T-helper 1 cell treated with Interleukin-12 subunit alpha and Interleukin-12 subunit beta and Interleukin-4 antibody, amounts not matched to agents 30 ng/mL and 1 ng/mL, for 36 hours (primary cell): ENCODE results near the gene PIGW. TPM values are rescaled to one million over a fixed set of nuclear protein-coding genes. Genes with fewer than 3 reads are reported as not detected.

ENCODE experiments used
- intact Hi-C: fragments of 100-400 bp; cut with micrococcal nuclease; formaldehyde crosslinking; loops from one replicate; pipeline ENCODE4 v1.15.1; 2024
- total RNA-seq: library from RNA; stranded (reverse); gene quantifications from 2 replicates; pipeline ENCODE4 v1.2.3, GENCODE V29; 2022

PIGW gene
- total RNA-seq, 1 donor from 2014 or later, result 15.8 TPM

DNA sequence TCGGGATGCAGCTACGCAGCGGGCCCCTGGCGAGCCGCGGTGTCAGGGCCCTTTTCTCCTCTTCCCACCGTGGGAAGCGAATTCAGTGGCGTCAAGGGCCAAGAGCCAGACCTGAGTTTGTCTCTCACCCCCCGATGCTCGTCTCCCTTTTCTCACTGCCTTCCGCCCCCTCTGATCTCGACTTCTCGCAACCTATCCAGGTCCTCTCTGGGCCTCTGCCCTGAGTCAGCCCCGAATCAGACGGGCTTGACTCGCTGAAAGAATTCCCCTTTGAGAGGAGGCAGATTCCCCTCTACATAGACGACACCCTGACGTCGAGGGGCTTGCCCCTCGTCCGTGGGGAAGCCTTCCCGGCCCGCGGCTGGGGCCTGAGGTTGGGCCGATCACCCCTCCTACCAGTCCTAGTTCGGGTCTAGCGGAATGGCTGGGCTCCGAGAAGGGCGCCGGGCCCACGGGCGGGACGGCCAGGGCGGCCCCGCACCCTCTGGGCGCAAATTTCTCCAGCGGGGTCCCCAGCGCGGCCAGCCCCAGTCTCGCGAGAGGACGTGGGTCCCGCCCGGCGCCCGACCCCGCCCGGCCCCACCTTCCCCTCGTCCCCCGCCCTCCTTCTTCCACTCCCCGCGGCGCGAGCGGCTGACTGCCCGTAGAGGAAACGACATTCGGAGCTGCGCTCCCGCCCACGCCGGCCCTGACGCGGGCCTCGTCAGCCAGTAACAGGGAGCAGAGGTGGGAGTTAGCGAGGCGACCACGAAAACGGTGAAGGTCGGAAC, 9.7 kb downstream of the PIGW start, which contains the start of gene GGNBP2:
GGNBP2 (plus strand) TSS at position 613 of the 770 bp plus-strand sequence. CDS start 806 bp downstream, outside the sequence.
- intact Hi-C loops, result loop anchor here (1.0 to 5.0 kb wide), 10 partner anchors 9 to 1302 kb away; partner anchors contain the start of genes AATF, AP2B1, DHRS11 and MRM1

DNA sequence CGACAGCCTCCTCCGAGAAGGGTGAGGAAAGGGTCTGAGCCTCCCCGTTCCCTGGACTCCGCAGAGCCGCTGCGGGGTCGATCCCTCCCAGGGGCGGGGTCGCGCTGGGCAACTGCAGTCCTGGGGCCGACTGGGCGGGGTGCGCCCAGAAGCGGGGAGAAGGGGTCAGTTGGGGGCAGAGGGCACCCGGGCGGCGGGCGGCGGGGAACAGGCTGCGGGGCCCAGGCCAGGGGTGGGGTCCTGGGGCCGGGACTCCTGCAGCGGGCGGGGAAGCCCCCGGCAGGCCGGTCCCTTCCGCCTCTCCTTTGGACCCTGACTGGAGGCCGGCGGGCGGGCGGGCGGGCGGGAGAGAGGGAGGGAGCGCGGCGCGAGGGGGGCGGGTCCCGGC, 10.3 kb downstream of the PIGW start:
- intact Hi-C loops, result loop anchor here (1.0 to 5.0 kb wide), 6 partner anchors 46 to 1062 kb away; partner anchors contain the start of genes AATF, DHRS11, MRM1 and SYNRG

DNA sequence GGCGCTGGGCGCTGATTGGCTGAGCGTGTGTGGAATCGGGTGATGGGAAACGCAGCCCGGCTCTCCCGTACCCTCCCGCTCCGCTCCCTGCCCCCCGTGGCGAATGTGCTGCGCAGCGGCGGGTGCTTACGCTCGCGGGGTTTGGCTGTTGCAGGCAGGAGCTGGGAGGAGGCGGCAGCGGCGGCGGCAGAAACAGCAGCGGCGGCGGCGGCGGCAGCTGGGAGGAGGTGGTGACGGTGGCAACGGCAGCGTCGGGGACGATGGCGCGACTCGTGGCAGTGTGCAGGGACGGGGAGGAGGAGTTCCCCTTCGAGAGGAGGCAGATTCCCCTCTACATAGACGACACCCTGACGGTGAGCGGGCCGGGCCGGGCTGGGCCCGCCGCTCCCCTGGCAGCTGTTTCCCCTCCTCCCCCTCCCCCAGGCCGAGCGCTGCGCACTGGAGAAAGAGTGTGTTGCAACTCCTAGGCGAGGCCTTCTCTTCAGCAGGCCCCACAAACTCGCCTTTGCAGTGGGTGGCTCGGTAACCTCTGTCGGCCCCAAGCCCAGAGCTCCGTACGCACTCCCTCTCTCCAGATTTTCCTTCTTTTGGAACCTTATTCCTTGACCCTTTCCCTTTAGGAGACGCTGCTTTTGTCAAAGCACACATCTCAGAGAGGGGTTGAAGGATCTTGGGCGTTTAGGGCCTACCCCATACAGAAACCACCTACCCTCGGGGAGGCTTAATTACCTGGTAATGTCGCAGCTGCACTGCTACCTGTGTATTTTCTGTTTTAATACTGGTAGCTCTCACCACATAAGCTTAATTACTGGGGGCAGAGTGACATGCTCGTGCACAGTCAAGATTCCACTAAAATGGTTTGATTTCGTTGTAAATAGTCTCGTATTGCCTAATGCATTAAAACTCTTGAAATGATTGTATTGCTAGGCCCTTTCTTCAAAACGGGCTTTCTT, 11.0 kb downstream of the PIGW start:
- intact Hi-C loops, result loop anchor here (1.0 to 5.0 kb wide), 6 partner anchors 45 to 1062 kb away; partner anchors contain the start of genes AATF, DHRS11, MRM1 and SYNRG

DNA sequence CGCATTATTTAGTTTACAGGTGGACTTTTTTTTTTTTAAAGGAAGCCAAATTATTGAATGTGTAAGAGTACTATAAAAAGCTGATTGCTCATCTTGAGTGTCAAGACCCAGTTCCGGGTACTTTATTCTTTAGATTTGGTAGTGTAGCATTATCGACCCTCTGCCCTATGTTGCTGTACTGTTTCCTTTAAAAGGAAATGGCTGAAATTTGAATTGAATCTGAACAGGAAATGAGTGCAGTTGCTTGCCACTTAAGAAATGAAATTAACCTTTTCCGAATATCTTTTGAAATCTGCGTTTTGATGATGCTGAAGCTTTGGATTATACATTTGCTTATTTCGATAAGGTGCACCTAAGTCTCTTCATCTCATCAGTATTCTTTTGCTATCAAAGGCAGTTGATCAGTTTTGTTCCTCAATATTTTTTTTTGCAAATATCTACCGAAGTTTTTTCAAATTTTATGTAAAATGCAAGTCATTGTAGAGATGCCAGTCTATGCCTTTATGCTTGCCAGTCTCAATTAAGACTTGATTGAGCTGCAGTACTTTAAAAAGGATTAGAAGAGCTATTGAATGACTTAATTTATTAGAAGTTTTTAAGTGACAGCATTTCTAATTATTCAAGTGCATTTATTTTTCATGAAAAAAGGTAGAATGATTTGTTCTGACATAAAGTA, 11.8 kb downstream of the PIGW start:
- intact Hi-C loops, result loop anchor here (5.0 kb wide), 2 partner anchors 176 to 1061 kb away; partner anchors contain the start of gene SYNRG

DNA sequence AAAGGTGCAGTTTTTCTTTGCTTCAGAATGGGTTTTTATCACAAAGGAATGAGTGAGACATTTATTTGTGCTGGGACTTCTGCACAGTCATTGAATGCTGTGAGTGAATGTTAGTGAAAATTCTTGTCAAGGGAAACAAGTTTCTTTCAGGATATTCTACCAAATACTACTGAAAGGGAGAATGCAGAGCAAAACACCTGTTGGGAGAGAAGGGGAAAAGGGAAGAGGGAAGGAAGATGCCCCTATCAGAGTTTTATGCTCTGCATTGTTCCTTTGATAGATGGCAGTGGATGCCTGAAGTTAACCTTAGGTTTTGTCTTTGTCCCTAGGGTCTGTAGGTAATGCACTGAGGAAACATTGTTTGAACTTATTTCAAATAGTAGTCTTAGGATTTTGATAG, 13.0 kb downstream of the PIGW start:
- intact Hi-C loops, result loop anchor here (2.0 to 5.0 kb wide), 3 partner anchors 13 to 1060 kb away; partner anchors contain the start of genes MYO19, PIGW and SYNRG

DNA sequence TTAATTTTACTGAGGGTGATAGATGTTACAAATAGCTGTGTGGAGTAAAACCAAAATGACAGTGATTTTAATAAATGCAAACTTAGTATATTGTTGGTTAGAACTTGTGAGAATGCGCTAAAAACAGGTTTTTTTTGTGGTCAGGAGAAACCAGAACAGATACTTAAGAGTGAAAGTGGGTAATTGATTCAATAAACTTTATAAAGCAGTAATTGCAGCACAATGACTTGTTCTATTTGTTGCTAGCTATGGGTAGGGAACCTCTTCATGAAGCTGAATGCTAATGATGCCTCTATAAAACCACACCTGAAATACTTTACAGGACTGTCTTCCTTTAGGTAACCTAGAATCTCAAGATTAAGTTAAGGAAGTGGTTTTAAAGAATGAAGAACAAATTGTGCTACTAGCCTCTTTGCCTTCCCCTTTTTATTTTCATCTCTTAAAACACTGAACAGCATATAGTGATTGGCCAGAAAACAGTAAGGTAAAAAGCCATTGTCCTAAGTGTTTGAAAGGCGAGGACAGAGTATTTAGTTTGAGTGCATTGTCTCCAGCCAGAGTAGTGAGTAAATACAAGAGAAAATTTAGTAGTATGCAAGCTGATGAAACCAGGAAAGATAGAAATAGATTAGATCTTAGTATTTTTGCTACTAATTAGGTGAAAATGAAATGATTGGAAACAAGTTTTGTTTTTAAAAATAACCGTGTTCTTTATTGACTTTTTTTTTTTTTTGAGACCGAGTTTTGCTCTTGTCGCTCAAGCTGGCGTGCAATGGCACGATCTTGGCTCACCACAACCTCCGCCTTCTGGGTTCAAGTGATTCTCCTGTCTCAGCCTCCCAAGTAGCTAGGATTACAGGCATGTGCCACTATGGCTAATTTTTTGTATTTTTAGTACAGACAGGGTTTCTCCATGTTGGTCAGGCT, 16.0 kb downstream of the PIGW start:
- intact Hi-C loops, result no loop called here

DNA sequence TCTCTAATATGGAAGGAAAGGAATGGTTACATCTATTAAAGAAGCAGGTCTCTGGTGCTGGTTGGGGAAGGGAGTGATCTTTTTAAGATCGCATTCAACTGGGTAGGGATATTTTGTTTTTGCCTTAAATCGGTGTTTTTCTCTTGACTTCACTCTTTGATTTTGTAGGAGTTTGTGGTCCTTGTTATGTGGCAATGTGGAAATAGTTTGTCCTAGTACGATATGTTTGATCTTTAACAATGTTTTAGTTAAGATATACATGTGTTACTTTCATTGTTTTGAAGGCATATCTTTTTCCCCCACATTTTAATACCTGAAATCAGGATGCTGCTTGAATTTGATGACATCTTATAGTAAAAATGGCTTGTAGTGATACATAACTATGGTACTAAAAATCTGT, 18.7 kb downstream of the PIGW start:
- intact Hi-C loops, result no loop called here

DNA sequence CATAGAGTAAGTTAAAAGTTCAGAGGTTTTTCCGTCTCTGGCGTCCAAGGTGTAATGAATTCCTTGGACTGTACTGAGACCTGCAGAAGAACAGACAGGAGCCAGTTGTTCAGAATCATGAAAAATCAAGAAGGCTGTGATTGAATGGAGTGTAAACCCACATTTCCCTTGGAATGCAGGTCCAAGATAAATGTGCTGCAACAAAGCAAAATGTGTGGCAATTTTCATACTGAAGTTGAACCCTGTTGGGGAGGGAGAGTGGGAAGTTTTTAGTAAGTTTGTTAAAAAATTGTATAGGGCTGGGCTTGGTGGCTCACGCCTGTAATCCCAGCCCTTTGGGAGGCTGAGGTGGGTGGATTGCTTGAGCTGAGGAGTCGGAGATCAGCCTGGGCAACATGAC, 31.3 kb downstream of the PIGW start:
- intact Hi-C loops, result no loop called here

DNA sequence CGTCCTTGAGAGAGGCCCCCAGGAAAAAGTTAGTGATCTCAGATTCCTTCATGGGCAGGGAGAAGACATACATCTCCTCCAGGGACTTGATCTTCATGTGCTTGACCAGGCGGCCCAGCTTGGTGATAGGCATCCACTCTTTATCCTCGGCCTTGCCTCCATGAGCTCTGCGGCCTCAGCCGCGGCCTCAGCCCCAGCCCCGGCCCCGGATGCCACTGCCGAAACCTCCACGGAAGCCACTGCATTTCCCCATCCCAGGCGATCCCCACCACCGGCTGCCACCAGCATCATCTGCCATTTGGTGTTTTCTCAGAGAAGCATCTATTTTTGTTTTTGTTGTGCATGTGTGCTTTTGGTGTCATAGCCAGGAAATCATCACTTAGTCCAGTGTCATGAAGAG, 40.2 kb downstream of the PIGW start:
- intact Hi-C loops, result no loop called here

DNA sequence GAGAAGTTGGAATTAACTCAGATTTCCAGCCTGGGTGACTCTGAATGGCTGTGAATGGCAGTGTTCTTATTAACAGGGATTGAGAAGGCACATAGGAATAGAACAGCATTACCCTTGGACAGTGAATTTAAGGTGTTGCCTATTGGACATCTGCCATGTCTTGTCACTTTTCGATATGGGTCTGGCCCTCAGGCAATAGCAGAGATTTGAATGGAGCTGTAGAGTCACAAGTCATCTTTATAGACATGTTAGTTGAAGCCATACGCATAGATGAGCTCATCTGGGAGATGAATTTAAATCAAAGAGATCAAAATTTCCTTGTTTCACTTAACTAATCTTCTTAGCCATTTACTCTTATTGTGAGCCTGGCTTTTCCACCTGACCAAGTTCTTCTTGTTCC, 42.0 kb downstream of the PIGW start:
- intact Hi-C loops, result no loop called here

DNA sequence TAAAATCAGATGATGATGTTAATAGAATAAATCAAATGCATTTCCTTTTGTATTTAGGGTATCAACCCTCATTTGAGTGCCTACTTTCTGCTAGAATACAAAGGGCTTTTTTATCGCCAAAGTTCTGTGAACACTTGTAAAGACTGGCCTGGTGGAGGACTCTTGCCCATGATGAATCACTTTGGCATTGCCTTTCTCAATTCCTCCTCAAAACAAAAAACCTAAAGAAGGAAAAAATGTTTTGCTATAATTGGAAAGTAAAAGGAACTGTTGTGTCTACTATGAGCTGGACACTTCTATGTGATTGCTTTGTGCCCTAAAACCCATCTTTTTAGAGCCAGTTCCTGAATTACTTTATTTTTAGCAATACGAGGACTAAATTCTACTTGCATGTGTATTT, 43.9 kb downstream of the PIGW start:
- intact Hi-C loops, result no loop called here

DNA sequence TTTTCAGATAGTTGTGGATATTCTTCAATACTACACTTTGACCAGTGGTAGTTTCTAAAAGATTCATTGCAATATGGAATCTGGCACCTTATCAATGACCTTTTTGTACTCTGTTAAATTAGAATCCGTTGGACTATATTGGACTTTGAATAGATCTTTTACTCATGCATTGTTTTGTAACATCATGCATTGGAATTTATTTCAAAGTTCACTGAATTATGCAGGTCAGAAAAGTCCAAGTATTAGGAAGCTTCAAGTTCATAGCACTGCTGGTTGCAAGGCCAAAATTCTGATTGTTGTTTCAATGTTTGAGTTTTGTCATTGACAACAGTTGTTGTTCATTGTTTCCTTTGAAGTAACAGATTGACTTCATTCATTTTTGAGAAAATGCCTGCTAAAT, 49.0 kb downstream of the PIGW start:
- intact Hi-C loops, result no loop called here

DNA sequence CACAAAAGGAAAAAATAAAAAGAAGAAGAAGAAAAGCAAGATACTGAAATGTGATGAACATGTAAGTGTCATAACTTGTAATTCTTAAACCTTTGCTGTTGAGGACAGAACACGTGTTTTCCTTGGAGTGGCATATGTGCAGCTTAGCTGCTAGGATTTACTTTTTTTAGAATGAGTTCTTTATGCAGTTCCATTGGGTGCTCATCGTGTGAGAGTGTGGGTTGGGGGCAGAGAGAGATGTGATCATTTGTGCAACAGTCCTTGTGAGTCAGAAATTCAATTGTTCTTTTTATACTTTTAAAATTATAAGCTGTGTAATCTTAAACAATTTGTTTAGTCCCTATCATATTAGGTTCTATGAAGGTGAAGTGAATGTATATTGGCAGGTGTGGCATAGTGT, 51.4 kb downstream of the PIGW start:
- intact Hi-C loops, result no loop called here

Other genes starting within 250 kb of the PIGW start
- gene TBC1D3G, start 211.1 kb upstream of the PIGW start, total RNA-seq, result not detected in 2 replicates
- not detected in 2 replicates for gene TBC1D3H, start 146.6 kb upstream of the PIGW start, total RNA-seq
- 37.6 and 38.0 TPM in 2 replicates for gene ZNHIT3, start 48.3 kb upstream of the PIGW start, total RNA-seq
- gene MYO19, start 119 bp upstream of the PIGW start, total RNA-seq, result 105 and 115 TPM in 2 replicates
- gene GGNBP2, start 9.9 kb downstream of the PIGW start, total RNA-seq, result 103 and 108 TPM in 2 replicates
- gene DHRS11, start 56.9 kb downstream of the PIGW start, total RNA-seq, result 5.7 and 6.1 TPM in 2 replicates
- 10.3 and 10.6 TPM in 2 replicates for gene MRM1, start 66.6 kb downstream of the PIGW start, total RNA-seq